DND-41 (cell line): ENCODE measurements around the gene MUC21.

Source experiments
- ATAC-seq: fragments of 200-7000 bp; cut with Tn5 transposase; 3 replicates; pipeline ENCODE4 v1.9.1; 2021; ENCODE audit warnings: low read depth; ENCODE audit not compliant: insufficient read depth
- DNase-seq: peaks from one replicate; pipeline ENCODE4 v3.0.0-alpha.2; 2020
- H2AFZ ChIP-seq: 2 replicates; pipeline ENCODE4 v1.6.0; 2012; ENCODE audit warnings: low read depth, low read length
- H3K27ac ChIP-seq: 2 replicates; pipeline ENCODE4 v1.5.1; 2012; ENCODE audit warnings: low read length, inconsistent platforms
- H3K27me3 ChIP-seq: fragments of 200-600 bp; sonication (generic); 2 replicates; pipeline ENCODE4 v1.6.0; 2012; ENCODE audit warnings: low read length, mild to moderate bottlenecking, inconsistent platforms; ENCODE audit not compliant: insufficient read depth, poor library complexity
- H3K36me3 ChIP-seq: 2 replicates; pipeline ENCODE4 v1.5.1; 2012; ENCODE audit warnings: low read length, inconsistent platforms; ENCODE audit not compliant: insufficient read depth
- H3K4me1 ChIP-seq: 2 replicates; pipeline ENCODE4 v1.5.1; 2012; ENCODE audit warnings: mild to moderate bottlenecking, low read length; ENCODE audit not compliant: insufficient read depth
- H3K4me2 ChIP-seq: 2 replicates; pipeline ENCODE4 v1.6.0; 2012; ENCODE audit warnings: mild to moderate bottlenecking, moderate library complexity, low read length, inconsistent platforms; ENCODE audit not compliant: insufficient read depth
- H3K4me3 ChIP-seq, 2 experiments: fragments of 200-600 bp in 1 of 2; shearing (Covaris generic) in 1 of 2; 2 replicates each; pipeline ENCODE4 v1.5.1; 2012 to 2016; ENCODE audit warnings: inconsistent platforms in 2 of 2, low read length in 2 of 2, mild to moderate bottlenecking in 2 of 2, low read depth in 1 of 2, moderate library complexity in 1 of 2
- H3K79me2 ChIP-seq: 2 replicates; pipeline ENCODE4 v1.6.0; 2012; ENCODE audit warnings: low read length, inconsistent platforms; ENCODE audit not compliant: insufficient read depth
- H3K9ac ChIP-seq: 2 replicates; pipeline ENCODE4 v1.6.0; 2012; ENCODE audit warnings: low read depth, mild to moderate bottlenecking, inconsistent platforms, low read length, moderate library complexity
- H3K9me3 ChIP-seq: 2 replicates; pipeline ENCODE4 v1.5.1; 2012; ENCODE audit warnings: low read length, moderate library complexity, mild to moderate bottlenecking, inconsistent platforms; ENCODE audit not compliant: insufficient read depth, severe bottlenecking
- H4K20me1 ChIP-seq: 2 replicates; pipeline ENCODE4 v1.6.0; 2012; ENCODE audit warnings: low read length; ENCODE audit not compliant: insufficient read depth
- CTCF ChIP-seq: IDR thresholded peaks from 2 replicates; pipeline ENCODE4 v1.5.1; 2012; ENCODE audit warnings: borderline replicate concordance, low read length, moderate library complexity, mild to moderate bottlenecking; ENCODE audit not compliant: poor library complexity, severe bottlenecking; ENCODE audit errors: extremely low read depth
- EZH2 ChIP-seq: IDR thresholded peaks from 3 replicates; pipeline ENCODE4 v1.6.1; 2012; ENCODE audit warnings: borderline replicate concordance, low read depth, mild to moderate bottlenecking, moderate library complexity, low read length, inconsistent platforms; ENCODE audit not compliant: severe bottlenecking

The MUC21 gene

DNA sequence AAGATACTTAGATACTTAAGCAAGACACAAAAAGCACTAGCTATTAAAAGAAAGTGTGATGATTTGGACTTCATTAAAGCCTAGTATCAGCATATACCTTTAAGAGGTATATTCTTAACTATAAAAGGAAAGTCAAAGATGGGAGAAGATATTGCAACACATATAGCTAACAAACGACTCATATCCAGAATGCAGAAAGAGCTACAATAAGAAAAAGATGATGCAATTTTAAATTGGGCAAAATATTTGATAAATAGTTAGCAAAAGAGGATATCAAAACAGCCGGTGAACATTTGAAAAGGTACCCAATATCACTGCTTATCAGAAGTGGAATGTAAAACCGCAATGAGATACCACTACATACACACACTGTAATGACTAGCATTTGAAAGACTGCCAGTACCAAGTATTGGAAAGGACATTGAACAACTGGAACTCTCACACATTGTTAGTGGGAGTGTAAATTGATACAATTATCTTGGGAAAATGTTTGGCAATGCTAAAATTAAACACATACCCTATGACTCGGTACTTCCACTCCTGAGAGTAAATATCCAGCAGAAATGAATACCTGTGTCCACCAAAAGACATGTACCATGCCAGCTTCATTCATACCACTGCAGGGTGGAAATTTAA is 52.5 kb downstream of the MUC21 start:
- DNase-seq (no peak), ATAC-seq (no peak)
- no peaks in the 10 kb centered on the region for H3K4me1 ChIP-seq
- H3K4me2 ChIP-seq, result no peak overlapping the region
- no peaks in the 10 kb centered on the region for H3K79me2 ChIP-seq
- H3K27me3 ChIP-seq, result peaks cover 15% of the 10 kb centered on the region
- no peak overlapping the region for H3K9ac ChIP-seq
- no peak overlapping the region for H3K4me3 ChIP-seq
- H3K36me3 ChIP-seq, result no peaks in the 10 kb centered on the region
- TF ChIP-seq EZH2 (no peak), CTCF (no peak)
- no peaks in the 10 kb centered on the region; the same call in 1 of the 2 replicates for H4K20me1 ChIP-seq
- no peaks in the 10 kb centered on the region for H3K9me3 ChIP-seq
- no peak overlapping the region for H2AFZ ChIP-seq
- H3K27ac ChIP-seq, result no peak overlapping the region

DNA sequence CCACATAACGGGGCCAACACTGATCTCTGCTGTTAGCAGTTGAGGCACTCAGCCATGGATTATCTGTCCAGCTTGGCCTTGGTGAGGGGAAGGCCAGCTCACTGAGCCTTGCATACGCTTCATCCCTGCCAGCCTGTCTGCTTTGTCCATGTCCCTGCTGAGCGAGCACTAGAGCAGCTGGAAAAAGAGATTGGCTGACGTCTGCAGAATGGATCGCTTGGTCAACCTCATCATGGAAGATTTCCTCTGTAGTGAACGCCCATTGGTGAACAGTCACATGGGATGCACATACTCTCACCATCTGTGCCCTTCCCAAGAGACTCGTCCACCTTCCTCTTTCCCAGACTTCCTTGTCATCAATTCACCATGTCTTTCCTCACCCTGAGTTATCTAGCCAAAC is 53.7 kb downstream of the MUC21 start:
- Histone ChIP-seq H2AFZ (no peak overlapping the region), H3K4me1 (no peaks in the 10 kb centered on the region), H4K20me1 (no peaks in the 10 kb centered on the region; the same call in 1 of the 2 replicates), H3K9me3 (no peaks in the 10 kb centered on the region), H3K4me3 (no peak overlapping the region), H3K9ac (no peak overlapping the region), H3K4me2 (no peak overlapping the region), H3K79me2 (no peaks in the 10 kb centered on the region), H3K27ac (no peak overlapping the region), H3K27me3 (peaks cover 12% of the 10 kb centered on the region), H3K36me3 (no peaks in the 10 kb centered on the region)
- no peak for TF ChIP-seq EZH2
- no peak for TF ChIP-seq CTCF
- ATAC-seq (no peak), DNase-seq (no peak)

GRCh38 chr6:31037682-31038081 is 54.2 kb downstream of the MUC21 start:
- Histone ChIP-seq H2AFZ (no peak overlapping the region), H3K4me3 (no peak overlapping the region), H3K9ac (no peak overlapping the region), H3K4me1 (no peaks in the 10 kb centered on the region), H3K4me2 (no peak overlapping the region), H3K27me3 (peaks cover 9% of the 10 kb centered on the region), H3K9me3 (no peaks in the 10 kb centered on the region), H3K79me2 (no peaks in the 10 kb centered on the region), H4K20me1 (no peaks in the 10 kb centered on the region; the same call in 1 of the 2 replicates), H3K36me3 (no peaks in the 10 kb centered on the region), H3K27ac (no peak overlapping the region)
- no peak for TF ChIP-seq EZH2
- TF ChIP-seq CTCF, result no peak
- no peak for ATAC-seq
- no peak for DNase-seq
